ENCODE results near the gene PHLDA2.
"Not testable (repeated sequence)": the region's sequence is repeated elsewhere in the genome, so short reads cannot be mapped to it uniquely, and the experiment has no call there.

Gene PHLDA2

DNA sequence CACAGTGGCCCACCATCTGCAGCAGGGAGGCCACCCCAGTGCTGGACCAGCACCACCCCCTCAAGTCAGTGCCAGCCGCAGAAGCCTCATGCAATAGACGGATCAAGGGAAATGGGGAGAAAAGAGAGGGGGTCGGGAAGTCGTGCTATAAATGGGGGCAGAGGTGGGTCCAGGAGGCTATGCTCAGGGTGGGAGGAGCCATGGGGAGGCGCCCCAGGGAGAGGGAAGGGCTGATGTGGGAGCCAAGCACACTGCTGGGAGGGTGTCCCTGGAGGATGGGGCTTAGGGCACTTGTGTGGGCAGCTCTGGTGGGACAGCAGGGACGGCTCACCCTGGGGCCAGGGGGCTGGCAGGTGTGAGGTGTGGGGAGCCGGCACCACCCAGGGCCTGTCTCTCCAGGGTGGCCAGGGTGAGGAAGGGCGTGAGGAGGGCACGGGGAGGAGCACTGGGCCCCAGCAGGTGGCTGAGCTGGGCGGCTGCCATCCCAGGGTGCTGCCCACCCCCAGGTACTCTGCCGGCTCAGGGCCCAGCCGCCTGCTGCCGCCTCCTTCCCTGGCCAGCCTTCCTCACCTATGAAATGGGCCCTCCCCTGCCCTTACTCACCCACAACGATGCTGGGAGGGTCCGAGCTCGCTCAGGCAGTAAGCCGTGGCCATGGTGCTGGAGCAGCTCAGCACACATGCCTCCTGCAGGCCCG is 18.0 kb downstream of the PHLDA2 start:
- no peak overlapping the region for H2AFZ ChIP-seq
- peaks cover 3% of the 10 kb centered on the region for H3K4me1 ChIP-seq
- H3K27me3 ChIP-seq (ENCODE audit: control insufficient read depth, insufficient read depth, low read length), result no peaks in the 10 kb centered on the region
- no peak overlapping the region for H3K4me3 ChIP-seq (ENCODE audit: low read depth, low read length)
- H3K36me3 ChIP-seq (ENCODE audit: control insufficient read depth, insufficient read depth, low read length), result no peaks in the 10 kb centered on the region
- no peak for TF ChIP-seq CTCF (IDR thresholded peaks at IDR 0.05)
- H3K79me2 ChIP-seq, result no peaks in the 10 kb centered on the region
- H3K9ac ChIP-seq, result no peak overlapping the region
- no peak overlapping the region for H3K27ac ChIP-seq
- H3K4me2 ChIP-seq (ENCODE audit: low read length), result no peak overlapping the region
- no peaks in the 10 kb centered on the region for H3K9me3 ChIP-seq (ENCODE audit: control insufficient read depth, low read length)

- Histone ChIP-seq H3K9me3 (ENCODE audit: control insufficient read depth, low read length) (no peaks in the 10 kb centered on the region), H3K4me3 (ENCODE audit: low read depth, low read length) (no peak overlapping the region), H3K27me3 (ENCODE audit: control insufficient read depth, insufficient read depth, low read length) (no peaks in the 10 kb centered on the region), H3K27ac (no peak overlapping the region), H3K36me3 (ENCODE audit: control insufficient read depth, insufficient read depth, low read length) (no peaks in the 10 kb centered on the region), H3K79me2 (no peaks in the 10 kb centered on the region), H3K4me2 (ENCODE audit: low read length) (no peak overlapping the region), H2AFZ (no peak overlapping the region), H3K4me1 (peaks cover 3% of the 10 kb centered on the region), H3K9ac (no peak overlapping the region)
- no peak for TF ChIP-seq CTCF (IDR thresholded peaks at IDR 0.05)
Measured at GRCh38 chr11:2910401-2910955, 18.7 kb downstream of the PHLDA2 start.

DNA sequence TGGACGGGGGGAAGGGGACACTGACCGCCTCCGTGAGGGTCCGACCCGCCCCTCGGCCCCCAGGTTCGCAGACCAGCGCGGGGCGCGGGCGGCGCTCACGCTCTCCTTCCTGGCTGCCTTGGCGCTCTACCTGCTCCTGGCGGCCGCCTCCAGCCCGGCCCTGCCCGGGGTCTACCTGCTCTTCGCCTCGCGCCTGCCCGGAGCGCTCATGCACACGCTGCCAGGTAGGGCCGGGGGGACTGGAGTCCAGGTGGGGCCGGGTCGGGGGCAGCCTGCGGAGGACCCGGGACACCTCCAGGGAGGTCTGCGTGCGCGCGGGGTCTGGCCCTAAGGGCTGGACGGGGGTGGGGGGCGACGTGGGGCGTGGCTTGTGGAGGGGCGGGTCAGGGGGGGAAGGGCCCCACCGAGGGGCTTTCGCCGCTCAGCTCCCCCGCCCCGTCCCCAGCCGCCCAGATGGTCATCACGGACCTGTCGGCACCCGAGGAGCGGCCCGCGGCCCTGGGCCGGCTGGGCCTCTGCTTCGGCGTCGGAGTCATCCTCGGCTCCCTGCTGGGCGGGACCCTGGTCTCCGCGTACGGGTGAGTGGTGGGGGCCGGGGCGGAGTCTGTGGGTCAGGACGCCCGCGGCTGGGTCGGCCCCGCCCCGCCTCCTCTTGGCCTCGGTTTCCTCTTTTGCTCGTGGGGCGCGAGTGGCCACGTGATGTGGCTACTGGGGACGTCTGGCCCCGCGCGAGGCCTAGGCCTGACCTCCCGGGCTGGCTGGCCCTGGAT is 19.9 kb downstream of the PHLDA2 start:
- H3K79me2 ChIP-seq, result no peaks in the 10 kb centered on the region
- H3K4me1 ChIP-seq, result peaks cover 3% of the 10 kb centered on the region
- H2AFZ ChIP-seq, result no peak overlapping the region
- no peaks in the 10 kb centered on the region for H3K36me3 ChIP-seq (ENCODE audit: control insufficient read depth, insufficient read depth, low read length)
- no peaks in the 10 kb centered on the region for H3K27me3 ChIP-seq (ENCODE audit: control insufficient read depth, insufficient read depth, low read length)
- H3K9ac ChIP-seq, result no peak overlapping the region
- no peak overlapping the region for H3K4me3 ChIP-seq (ENCODE audit: low read depth, low read length)
- no peaks in the 10 kb centered on the region for H3K9me3 ChIP-seq (ENCODE audit: control insufficient read depth, low read length)
- no peak overlapping the region for H3K27ac ChIP-seq
- H3K4me2 ChIP-seq (ENCODE audit: low read length), result no peak overlapping the region
- TF ChIP-seq CTCF (IDR thresholded peaks at IDR 0.05), result no peak

- H3K9ac ChIP-seq, result no peak overlapping the region
Measured at GRCh38 chr11:2908130-2908529, 21.1 kb downstream of the PHLDA2 start.

DNA sequence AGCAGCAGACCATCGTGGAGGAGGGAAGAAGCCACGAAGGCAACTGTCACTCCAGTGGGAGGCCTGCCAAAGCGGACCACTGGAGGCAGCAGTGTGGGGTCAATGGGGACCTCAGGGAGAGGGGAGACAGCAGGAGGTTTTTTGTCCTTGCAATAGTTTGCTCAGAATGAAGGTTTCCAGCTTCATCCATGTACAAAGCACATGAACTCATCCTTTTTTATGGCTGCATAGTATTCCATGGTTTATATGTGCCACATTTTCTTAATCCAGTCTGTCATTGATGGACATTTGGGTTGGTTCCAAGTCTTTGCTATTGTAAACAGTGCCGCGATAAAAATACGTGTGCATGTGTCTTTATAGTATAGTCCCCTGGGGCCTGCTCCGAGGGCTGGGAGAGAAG is 23.9 kb downstream of the PHLDA2 start:
- not testable (repeated sequence) for H3K9me3 ChIP-seq (ENCODE audit: control insufficient read depth, low read length); H2AFZ ChIP-seq; H3K79me2 ChIP-seq; H3K4me1 ChIP-seq; H3K27ac ChIP-seq; H3K27me3 ChIP-seq (ENCODE audit: control insufficient read depth, insufficient read depth, low read length); H3K36me3 ChIP-seq (ENCODE audit: control insufficient read depth, insufficient read depth, low read length); H3K4me3 ChIP-seq (ENCODE audit: low read depth, low read length); H3K9ac ChIP-seq; H3K4me2 ChIP-seq (ENCODE audit: low read length)

More at GRCh38 chr11:2908130-2908529, 21.1 kb downstream of the PHLDA2 start:
- TF ChIP-seq CTCF (IDR thresholded peaks at IDR 0.05), result no peak
- Histone ChIP-seq H3K36me3 (ENCODE audit: control insufficient read depth, insufficient read depth, low read length) (no peaks in the 10 kb centered on the region), H3K27me3 (ENCODE audit: control insufficient read depth, insufficient read depth, low read length) (no peaks in the 10 kb centered on the region), H2AFZ (no peak overlapping the region), H3K27ac (no peak overlapping the region), H3K4me1 (peaks cover 3% of the 10 kb centered on the region), H3K4me2 (ENCODE audit: low read length) (no peak overlapping the region), H3K9me3 (ENCODE audit: control insufficient read depth, low read length) (no peaks in the 10 kb centered on the region), H3K4me3 (ENCODE audit: low read depth, low read length) (no peak overlapping the region), H3K79me2 (no peaks in the 10 kb centered on the region)

Data from parathyroid adenoma (tissue), 2 donors.